K562 (cell line): ENCODE results near the gene C10orf53.

ENCODE experiments used
- IRF9 ChIP-seq: fragments of 450-650 bp; IDR thresholded peaks from 2 replicates; pipeline ENCODE4 v1.6.1; 2016; ENCODE audit warnings: missing biosample characterization, missing genetic modification characterization
- PATZ1 ChIP-seq: fragments of 250-450 bp; sonication (Bioruptor Pico); IDR thresholded peaks from 2 replicates; pipeline ENCODE4 v1.5.0; 2020; ENCODE audit warnings: mild to moderate bottlenecking, borderline replicate concordance
- ZNF785 ChIP-seq: fragments of 250-450 bp; sonication (Bioruptor Pico); IDR thresholded peaks from 2 replicates; pipeline ENCODE4 v1.4.0; 2020; ENCODE audit warnings: mild to moderate bottlenecking
- TF ChIP-seq, protein P1 (sequence below): sonication (generic); formaldehyde crosslinking; IDR thresholded peaks from 2 replicates; pipeline ENCODE4 v1.9.0; 2022; ENCODE audit warnings: mild to moderate bottlenecking, missing genetic modification reagents

DNA sequence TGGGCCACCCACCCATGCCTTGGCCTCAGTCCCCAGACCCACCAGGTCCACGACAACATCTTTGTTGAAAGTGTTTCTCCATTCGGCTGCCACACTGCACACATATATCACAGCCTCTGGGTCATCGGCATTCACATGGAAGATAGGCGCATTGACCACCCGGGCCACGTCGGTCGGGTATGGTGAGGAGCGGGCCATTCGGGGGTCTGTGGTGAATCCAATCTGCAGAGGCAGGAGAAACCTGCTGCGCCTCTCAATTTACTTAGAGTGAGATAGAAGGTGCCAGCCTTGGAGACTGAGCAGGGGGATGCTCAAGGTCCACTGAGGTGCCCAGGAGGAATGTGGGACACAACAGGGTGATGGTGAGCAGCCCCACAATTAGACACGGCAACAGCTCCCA is 66.3 kb downstream of the C10orf53 start:
- TF ChIP-seq, protein P1, sequence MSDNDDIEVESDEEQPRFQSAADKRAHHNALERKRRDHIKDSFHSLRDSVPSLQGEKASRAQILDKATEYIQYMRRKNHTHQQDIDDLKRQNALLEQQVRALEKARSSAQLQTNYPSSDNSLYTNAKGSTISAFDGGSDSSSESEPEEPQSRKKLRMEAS, result no peak
- TF ChIP-seq IRF9, result no peak
- no peak for TF ChIP-seq ZNF785 (CRISPR knock-in tag)
- TF ChIP-seq PATZ1 (CRISPR knock-in tag), result no peak
